CD14-positive monocyte (primary cell): Measurements from ENCODE around the gene FTH1. TPM values are rescaled to one million over a fixed set of nuclear protein-coding genes. Genes with fewer than 3 reads are reported as not detected.

Experiments used
- DNase-seq, 3 donors: peaks; one replicate each; pipeline ENCODE4 v3.0.0-alpha.2; 2011 to 2022
- H2AFZ ChIP-seq: 2 replicates; pipeline ENCODE4 v1.6.0; 2012; ENCODE audit warnings: mild to moderate bottlenecking, low read depth, low read length, inconsistent platforms; ENCODE audit not compliant: insufficient read depth, poor library complexity, severe bottlenecking
- H3K27ac ChIP-seq, 2 donors: 1 replicate in 1 of 2; 2 replicates in 1 of 2; pipeline ENCODE4 v1.5.1; 2012 to 2013; ENCODE audit warnings: low read length in 2 of 2, control low read depth in 1 of 2, inconsistent platforms in 1 of 2, low read depth in 1 of 2, mild to moderate bottlenecking in 1 of 2
- H3K27me3 ChIP-seq, 2 donors: one replicate each; pipeline versions ENCODE4 v1.6.0 to v1.6.1; 2011 to 2013; ENCODE audit warnings: low read length in 2 of 2; ENCODE audit not compliant: control insufficient read depth in 2 of 2, insufficient read depth in 2 of 2
- H3K36me3 ChIP-seq, 2 donors: replicated peaks in 1 of 2; 1 replicate in 1 of 2; 2 replicates in 1 of 2; pipeline versions ENCODE4 v1.5.1 to v1.6.1; 2012 to 2013; ENCODE audit warnings: low read length in 2 of 2, control low read depth in 1 of 2, inconsistent platforms in 1 of 2, mild to moderate bottlenecking in 1 of 2; ENCODE audit not compliant: insufficient read depth in 2 of 2, control insufficient read depth in 1 of 2
- H3K4me1 ChIP-seq, 2 donors: 1 replicate in 1 of 2; 2 replicates in 1 of 2; pipeline versions ENCODE4 v1.5.1 to v1.6.1; 2012 to 2013; ENCODE audit warnings: low read length in 2 of 2, control low read depth in 1 of 2, inconsistent platforms in 1 of 2, mild to moderate bottlenecking in 1 of 2, moderate library complexity in 1 of 2; ENCODE audit not compliant: insufficient read depth in 2 of 2, control insufficient read depth in 1 of 2
- H3K4me2 ChIP-seq: replicated peaks from 2 replicates; pipeline ENCODE3; 2012; ENCODE audit warnings: low read length, moderate library complexity, mild to moderate bottlenecking; ENCODE audit not compliant: poor library complexity, severe bottlenecking; ENCODE audit errors: extremely low read depth
- H3K4me3 ChIP-seq, 3 experiments: fragments of 200-600 bp in 1 of 3; sonication (generic) in 1 of 3; replicated peaks in 1 of 3; 1 replicate in 2 of 3; 2 replicates in 1 of 3; pipeline ENCODE4 v1.5.1; 2011 to 2013; ENCODE audit warnings: low read length in 3 of 3, mild to moderate bottlenecking in 3 of 3, control low read depth in 2 of 3, low read depth in 2 of 3, inconsistent platforms in 1 of 3, moderate library complexity in 1 of 3
- H3K79me2 ChIP-seq: 2 replicates; pipeline ENCODE4 v1.6.0; 2012; ENCODE audit warnings: mild to moderate bottlenecking, control low read depth, inconsistent platforms, low read length, moderate library complexity; ENCODE audit not compliant: insufficient read depth
- H3K9ac ChIP-seq: 2 replicates; pipeline ENCODE4 v1.6.0; 2017; ENCODE audit warnings: low read length, mild to moderate bottlenecking; ENCODE audit not compliant: insufficient read depth, poor library complexity, severe bottlenecking
- H3K9me3 ChIP-seq, 2 donors: replicated peaks in 1 of 2; 1 replicate in 1 of 2; 2 replicates in 1 of 2; pipeline versions ENCODE4 v1.5.1 to v1.6.1; 2012 to 2013; ENCODE audit warnings: low read length in 2 of 2, control low read depth in 1 of 2; ENCODE audit not compliant: control insufficient read depth in 1 of 2, insufficient read depth in 1 of 2
- H4K20me1 ChIP-seq: 2 replicates; pipeline ENCODE4 v1.6.0; 2012; ENCODE audit warnings: mild to moderate bottlenecking, low read length, control low read depth, moderate library complexity; ENCODE audit not compliant: insufficient read depth
- H3K27ac Mint-ChIP-seq, 7 donors: one replicate each; pipeline ENCODE4 v1.8.0; 2020; ENCODE audit warnings: mild to moderate bottlenecking in 7 of 7, mixed read lengths in 7 of 7, moderate library complexity in 6 of 7, inconsistent platforms in 2 of 7
- H3K27me3 Mint-ChIP-seq, 3 donors: one replicate each; pipeline ENCODE4 v1.8.0; 2021 to 2022; ENCODE audit warnings: low read depth in 3 of 3, mild to moderate bottlenecking in 3 of 3, mixed read lengths in 3 of 3, moderate library complexity in 3 of 3, inconsistent platforms in 1 of 3
- H3K36me3 Mint-ChIP-seq, 2 donors: one replicate each; pipeline ENCODE4 v1.8.0; 2020; ENCODE audit warnings: mixed read lengths in 2 of 2, inconsistent platforms in 1 of 2, mild to moderate bottlenecking in 1 of 2
- H3K4me1 Mint-ChIP-seq: one replicate; pipeline ENCODE4 v1.8.0; 2020; ENCODE audit warnings: mild to moderate bottlenecking, mixed read lengths
- H3K4me3 Mint-ChIP-seq, 2 donors: one replicate each; pipeline ENCODE4 v1.8.0; 2020; ENCODE audit warnings: mild to moderate bottlenecking in 2 of 2, mixed read lengths in 2 of 2, moderate library complexity in 1 of 2
- H3K9me3 Mint-ChIP-seq, 7 donors: one replicate each; pipeline ENCODE4 v1.8.0; 2020 to 2022; ENCODE audit warnings: mixed read lengths in 7 of 7, mild to moderate bottlenecking in 6 of 7, moderate library complexity in 6 of 7, inconsistent platforms in 2 of 7
- CTCF ChIP-seq: fragments of 200-600 bp; IDR thresholded peaks from one replicate; pipeline ENCODE4 v1.8.0; 2022; ENCODE audit warnings: antibody characterized with exemption, mild to moderate bottlenecking
- WGBS: methylation state at CpG from one replicate; pipeline ENCODE4 v1.1.5; 2013; ENCODE audit warnings: missing lambda C conversion rate; ENCODE audit not compliant: insufficient coverage; 5-methylcytosine and 5-hydroxymethylcytosine counted together
- intact Hi-C, 2 donors: fragments of 100-400 bp; cut with micrococcal nuclease; formaldehyde crosslinking; loops; one replicate each; pipeline versions ENCODE4 v1.15.0 to v1.15.1; 2023
- polyA plus RNA-seq, 3 donors: library from polyadenylated mRNA; depleted of rRNA in 1 of 3; unstranded in 2 of 3; stranded (reverse) in 1 of 3; fragments of 300-500 nt in 2 of 3; fragments of >200 nt in 1 of 3; fragmentation: Illumina TruSeq in 2 of 3; gene quantifications; 1 replicate in 2 of 3; 2 replicates in 1 of 3; pipeline ENCODE4 v1.2.3, GENCODE V29; 2012 to 2021

Gene FTH1
- polyA plus RNA-seq, 3 donors = 8,968 to 15,394 (median 11,239) TPM

- Mint-ChIP-seq H3K36me3 (peaks cover 4 to 8% of the 10 kb centered on the region in 2 donors), H3K9me3 (peaks cover 0 to 14% (median 3%) of the 10 kb centered on the region in 7 donors), H3K27ac (peak overlapping the region in 1 of 7 donors; percentile 25), H3K4me3 (peak overlapping the region in 1 of 2 donors; percentile 26), H3K4me1 (peaks cover 36% of the 10 kb centered on the region), H3K27me3 (peaks cover 29 to 43% (median 38%) of the 10 kb centered on the region in 3 donors)
- Histone ChIP-seq H3K9ac (no peak overlapping the region), H3K36me3 (no peaks in the 10 kb centered on the region), H3K4me3 (no peak overlapping the region), H3K4me1 (peaks cover 48 to 49% of the 10 kb centered on the region in 2 donors), H3K4me2 (no peak overlapping the region), H3K27me3 (peaks cover 10 to 29% of the 10 kb centered on the region in 2 donors), H3K79me2 (no peaks in the 10 kb centered on the region), H2AFZ (no peak overlapping the region), H3K27ac (no peak overlapping the region), H3K9me3 (no peaks in the 10 kb centered on the region), H4K20me1 (no peaks in the 10 kb centered on the region)
- no peak for TF ChIP-seq CTCF
- DNase-seq = no peak
- WGBS = 94% methylated on average over 2 of the region's 3 CpGs
- intact Hi-C loops = no loop called here
Observed at GRCh38 chr11:61921446-61921845, 46.0 kb downstream of the FTH1 start.

DNA sequence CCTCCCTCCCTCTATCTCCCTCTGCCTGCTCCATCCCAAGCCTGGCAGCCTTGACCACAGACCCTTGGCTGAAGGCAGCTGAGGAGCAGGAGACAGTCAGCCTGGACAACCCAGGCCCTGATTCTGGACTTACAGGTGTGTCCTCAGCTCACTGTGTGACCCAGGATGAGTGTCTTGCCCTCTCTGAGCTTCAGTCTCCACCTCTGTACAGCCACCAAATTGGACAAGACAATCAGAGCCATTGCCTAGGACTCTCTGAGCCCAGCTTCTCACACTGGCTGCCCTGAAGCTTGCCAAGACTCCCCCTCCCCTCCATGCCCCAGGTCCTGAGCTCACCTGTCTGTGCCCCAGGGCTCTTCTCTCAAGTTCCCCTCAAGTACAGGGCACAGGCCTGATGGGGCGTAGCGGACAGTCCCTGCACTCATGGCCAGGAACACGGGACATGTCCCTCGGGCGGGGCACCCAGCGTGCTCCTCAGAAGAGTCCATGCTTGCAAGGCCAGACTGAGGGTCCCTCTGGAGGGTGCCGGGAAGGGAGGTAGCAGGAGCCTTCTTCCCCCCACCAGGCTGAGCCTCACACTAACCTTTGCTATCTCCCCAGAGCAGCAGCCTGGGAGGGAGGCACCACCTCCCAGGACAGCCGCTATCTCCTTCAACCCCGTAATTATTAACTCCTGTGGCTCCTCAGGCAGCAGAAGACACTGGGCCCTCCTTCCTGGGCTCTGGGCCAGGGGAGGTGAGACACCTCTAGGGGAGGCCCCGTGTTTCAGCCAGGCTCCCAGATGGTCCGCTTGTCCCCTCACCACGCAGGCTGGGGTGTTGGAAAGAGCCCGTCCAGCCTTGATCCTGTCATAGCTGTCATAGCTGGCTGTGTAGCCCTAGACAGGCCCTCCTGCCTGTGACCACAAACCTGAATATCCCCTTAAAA is 47.5 kb downstream of the FTH1 start:
- Mint-ChIP-seq H3K4me1 (peaks cover 38% of the 10 kb centered on the region), H3K36me3 (peaks cover 4 to 8% of the 10 kb centered on the region in 2 donors), H3K27ac (no peak overlapping the region), H3K4me3 (peak overlapping the region in 1 of 2 donors; percentile 48), H3K9me3 (peaks cover 0 to 16% (median 6%) of the 10 kb centered on the region in 7 donors), H3K27me3 (peaks cover 42 to 52% (median 51%) of the 10 kb centered on the region in 3 donors)
- no peak for DNase-seq
- Histone ChIP-seq H3K36me3 (no peaks in the 10 kb centered on the region), H3K9me3 (no peaks in the 10 kb centered on the region), H2AFZ (no peak overlapping the region), H4K20me1 (no peaks in the 10 kb centered on the region), H3K9ac (no peak overlapping the region), H3K79me2 (no peaks in the 10 kb centered on the region), H3K27me3 (peaks cover 10 to 41% of the 10 kb centered on the region in 2 donors), H3K4me1 (peaks cover 51 to 53% of the 10 kb centered on the region in 2 donors), H3K27ac (no peak overlapping the region), H3K4me3 (no peak overlapping the region), H3K4me2 (no peak overlapping the region)
- intact Hi-C loops = no loop called here
- 92% methylated on average over 12 of the region's 13 CpGs for WGBS
- TF ChIP-seq CTCF = no peak
